IMR-90 (cell line): Measurements from ENCODE around the gene ABL2.

Source experiments
- BHLHE40 ChIP-seq: fragments of 150-350 bp; IDR thresholded peaks from 2 replicates; pipeline ENCODE4 v1.6.1; 2016; ENCODE audit warnings: mild to moderate bottlenecking, low read depth, low read length
- CEBPB ChIP-seq: IDR thresholded peaks from 2 replicates; pipeline ENCODE4 v1.6.1; 2012; ENCODE audit warnings: low read depth, low read length, improper control_type of control experiment
- CHD1 ChIP-seq: IDR thresholded peaks from 2 replicates; pipeline ENCODE4 v1.6.1; 2012; ENCODE audit warnings: low read depth, low read length, improper control_type of control experiment
- FOS ChIP-seq: fragments of 150-350 bp; IDR thresholded peaks from 2 replicates; pipeline ENCODE4 v1.6.1; 2016; ENCODE audit warnings: low read depth, low read length
- MAFK ChIP-seq: IDR thresholded peaks from 2 replicates; pipeline ENCODE4 v1.6.1; 2012; ENCODE audit warnings: low read depth, low read length, improper control_type of control experiment
- POLR2A ChIP-seq: IDR thresholded peaks from 2 replicates; pipeline ENCODE4 v1.6.1; 2012; ENCODE audit warnings: mild to moderate bottlenecking, low read depth, low read length
- RAD21 ChIP-seq: IDR thresholded peaks from 2 replicates; pipeline ENCODE4 v1.6.1; 2012; ENCODE audit warnings: low read length, improper control_type of control experiment
- RCOR1 ChIP-seq: IDR thresholded peaks from 2 replicates; pipeline ENCODE4 v1.6.1; 2012; ENCODE audit warnings: mild to moderate bottlenecking, low read length, improper control_type of control experiment; ENCODE audit not compliant: insufficient replicate concordance
- RFX5 ChIP-seq: IDR thresholded peaks from 2 replicates; pipeline ENCODE4 v1.8.0; 2012; ENCODE audit warnings: low read depth, mild to moderate bottlenecking, low read length, moderate library complexity
- SMC3 ChIP-seq: fragments of 150-350 bp; IDR thresholded peaks from 2 replicates; pipeline ENCODE4 v1.6.1; 2016; ENCODE audit warnings: low read depth, mild to moderate bottlenecking, antibody characterized with exemption, low read length, moderate library complexity
- TF ChIP-seq, protein P1 (sequence below): fragments of 150-350 bp; IDR thresholded peaks from 2 replicates; pipeline ENCODE4 v1.6.1; 2017; ENCODE audit warnings: mild to moderate bottlenecking, antibody characterized with exemption, low read length, low read depth
- TF ChIP-seq, protein P2 (sequence below): fragments of 150-350 bp; IDR thresholded peaks from 2 replicates; pipeline ENCODE4 v1.6.1; 2016; ENCODE audit warnings: low read depth, mild to moderate bottlenecking, low read length, moderate library complexity, borderline replicate concordance
- TF ChIP-seq, protein P3 (sequence below): conservative IDR thresholded peaks from 2 replicates; pipeline ENCODE4 v1.5.1; 2012; ENCODE audit warnings: mild to moderate bottlenecking, low read depth, low read length, improper control_type of control experiment

DNA sequence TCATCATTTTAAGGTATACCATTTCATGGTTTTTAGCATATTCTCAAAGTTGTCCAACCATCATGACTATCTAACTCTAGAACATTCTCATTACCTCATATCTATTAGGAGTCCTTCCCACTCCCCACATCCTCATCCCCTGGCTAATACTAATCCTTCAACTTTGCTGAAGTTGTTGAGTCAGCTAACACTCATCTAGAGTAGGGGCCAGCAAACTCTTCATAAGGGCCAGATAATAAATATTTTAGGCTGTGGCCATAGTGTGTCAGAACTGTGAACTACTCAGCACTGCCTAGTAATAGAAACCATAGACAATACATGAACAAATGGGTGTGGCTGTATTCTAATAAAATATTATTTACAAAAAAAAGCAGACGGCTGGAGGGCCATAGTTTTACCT lies 104.6 kb downstream of the ABL2 start:
- TF ChIP-seq, protein P1, sequence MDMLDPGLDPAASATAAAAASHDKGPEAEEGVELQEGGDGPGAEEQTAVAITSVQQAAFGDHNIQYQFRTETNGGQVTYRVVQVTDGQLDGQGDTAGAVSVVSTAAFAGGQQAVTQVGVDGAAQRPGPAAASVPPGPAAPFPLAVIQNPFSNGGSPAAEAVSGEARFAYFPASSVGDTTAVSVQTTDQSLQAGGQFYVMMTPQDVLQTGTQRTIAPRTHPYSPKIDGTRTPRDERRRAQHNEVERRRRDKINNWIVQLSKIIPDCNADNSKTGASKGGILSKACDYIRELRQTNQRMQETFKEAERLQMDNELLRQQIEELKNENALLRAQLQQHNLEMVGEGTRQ = no peak
- TF ChIP-seq RAD21 = no peak
- no peak for TF ChIP-seq POLR2A
- TF ChIP-seq CEBPB = no peak
- TF ChIP-seq, protein P2, sequence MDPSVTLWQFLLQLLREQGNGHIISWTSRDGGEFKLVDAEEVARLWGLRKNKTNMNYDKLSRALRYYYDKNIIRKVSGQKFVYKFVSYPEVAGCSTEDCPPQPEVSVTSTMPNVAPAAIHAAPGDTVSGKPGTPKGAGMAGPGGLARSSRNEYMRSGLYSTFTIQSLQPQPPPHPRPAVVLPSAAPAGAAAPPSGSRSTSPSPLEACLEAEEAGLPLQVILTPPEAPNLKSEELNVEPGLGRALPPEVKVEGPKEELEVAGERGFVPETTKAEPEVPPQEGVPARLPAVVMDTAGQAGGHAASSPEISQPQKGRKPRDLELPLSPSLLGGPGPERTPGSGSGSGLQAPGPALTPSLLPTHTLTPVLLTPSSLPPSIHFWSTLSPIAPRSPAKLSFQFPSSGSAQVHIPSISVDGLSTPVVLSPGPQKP = no peak
- TF ChIP-seq, protein P3, sequence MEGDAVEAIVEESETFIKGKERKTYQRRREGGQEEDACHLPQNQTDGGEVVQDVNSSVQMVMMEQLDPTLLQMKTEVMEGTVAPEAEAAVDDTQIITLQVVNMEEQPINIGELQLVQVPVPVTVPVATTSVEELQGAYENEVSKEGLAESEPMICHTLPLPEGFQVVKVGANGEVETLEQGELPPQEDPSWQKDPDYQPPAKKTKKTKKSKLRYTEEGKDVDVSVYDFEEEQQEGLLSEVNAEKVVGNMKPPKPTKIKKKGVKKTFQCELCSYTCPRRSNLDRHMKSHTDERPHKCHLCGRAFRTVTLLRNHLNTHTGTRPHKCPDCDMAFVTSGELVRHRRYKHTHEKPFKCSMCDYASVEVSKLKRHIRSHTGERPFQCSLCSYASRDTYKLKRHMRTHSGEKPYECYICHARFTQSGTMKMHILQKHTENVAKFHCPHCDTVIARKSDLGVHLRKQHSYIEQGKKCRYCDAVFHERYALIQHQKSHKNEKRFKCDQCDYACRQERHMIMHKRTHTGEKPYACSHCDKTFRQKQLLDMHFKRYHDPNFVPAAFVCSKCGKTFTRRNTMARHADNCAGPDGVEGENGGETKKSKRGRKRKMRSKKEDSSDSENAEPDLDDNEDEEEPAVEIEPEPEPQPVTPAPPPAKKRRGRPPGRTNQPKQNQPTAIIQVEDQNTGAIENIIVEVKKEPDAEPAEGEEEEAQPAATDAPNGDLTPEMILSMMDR = no peak
- no peak for TF ChIP-seq BHLHE40
- no peak for TF ChIP-seq RFX5
- TF ChIP-seq MAFK = peak; percentile 69
- no peak for TF ChIP-seq FOS
- TF ChIP-seq RCOR1 = no peak
- TF ChIP-seq SMC3 = no peak; the same call in 1 of the 2 replicates
- no peak for TF ChIP-seq CHD1
